OCI-LY3 (cell line): ENCODE results near the gene LGALS9C.
"Not testable (repeated sequence)": the region's sequence is repeated elsewhere in the genome, so short reads cannot be mapped to it uniquely, and the experiment has no call there.

Experiments
- EZH2phosphoT487 ChIP-seq: fragments of 200-600 bp; shearing (Covaris generic); IDR thresholded peaks from 2 replicates; pipeline ENCODE4 v1.6.1; 2018; ENCODE audit warnings: antibody characterized with exemption, mixed run types, low read depth
- TF ChIP-seq, protein P1 (sequence below): fragments of 200-600, 300-600 bp; sonication (generic); IDR thresholded peaks from 2 replicates; pipeline ENCODE4 v1.5.1; 2014; ENCODE audit warnings: antibody characterized with exemption, low read length, low read depth

DNA sequence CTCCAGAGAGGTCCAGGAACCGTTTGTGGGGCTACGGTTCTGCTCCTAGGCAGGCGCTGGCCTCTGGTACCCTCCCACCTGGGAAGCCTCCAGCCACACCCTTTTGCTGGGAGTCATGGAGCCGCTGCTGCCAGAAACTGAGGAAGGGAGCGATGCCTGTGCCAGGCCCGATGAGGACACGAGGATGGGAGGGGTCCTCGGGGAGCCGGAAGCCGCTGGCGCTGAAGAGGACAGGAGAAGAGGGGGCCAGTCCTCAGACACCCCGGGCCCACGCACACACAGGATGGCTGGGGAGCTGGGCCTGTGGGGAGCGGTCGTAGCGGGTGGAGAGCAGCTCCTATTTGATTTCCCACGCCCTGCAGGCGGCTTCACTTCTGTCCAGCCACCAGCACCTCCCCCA lies 24.2 kb downstream of the LGALS9C start:
- TF ChIP-seq, protein P1, sequence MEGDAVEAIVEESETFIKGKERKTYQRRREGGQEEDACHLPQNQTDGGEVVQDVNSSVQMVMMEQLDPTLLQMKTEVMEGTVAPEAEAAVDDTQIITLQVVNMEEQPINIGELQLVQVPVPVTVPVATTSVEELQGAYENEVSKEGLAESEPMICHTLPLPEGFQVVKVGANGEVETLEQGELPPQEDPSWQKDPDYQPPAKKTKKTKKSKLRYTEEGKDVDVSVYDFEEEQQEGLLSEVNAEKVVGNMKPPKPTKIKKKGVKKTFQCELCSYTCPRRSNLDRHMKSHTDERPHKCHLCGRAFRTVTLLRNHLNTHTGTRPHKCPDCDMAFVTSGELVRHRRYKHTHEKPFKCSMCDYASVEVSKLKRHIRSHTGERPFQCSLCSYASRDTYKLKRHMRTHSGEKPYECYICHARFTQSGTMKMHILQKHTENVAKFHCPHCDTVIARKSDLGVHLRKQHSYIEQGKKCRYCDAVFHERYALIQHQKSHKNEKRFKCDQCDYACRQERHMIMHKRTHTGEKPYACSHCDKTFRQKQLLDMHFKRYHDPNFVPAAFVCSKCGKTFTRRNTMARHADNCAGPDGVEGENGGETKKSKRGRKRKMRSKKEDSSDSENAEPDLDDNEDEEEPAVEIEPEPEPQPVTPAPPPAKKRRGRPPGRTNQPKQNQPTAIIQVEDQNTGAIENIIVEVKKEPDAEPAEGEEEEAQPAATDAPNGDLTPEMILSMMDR, result not testable (repeated sequence)
- TF ChIP-seq EZH2phosphoT487, result not testable (repeated sequence)
